ENCODE results near the gene AKAP7. TPM values are rescaled to one million over a fixed set of nuclear protein-coding genes. Genes with fewer than 3 reads are reported as not detected.

Gene AKAP7
- polyA plus RNA-seq, 2 of the 4 experiments (the other 2 are of a cell fraction) = 2.5 to 3.7 TPM

DNA sequence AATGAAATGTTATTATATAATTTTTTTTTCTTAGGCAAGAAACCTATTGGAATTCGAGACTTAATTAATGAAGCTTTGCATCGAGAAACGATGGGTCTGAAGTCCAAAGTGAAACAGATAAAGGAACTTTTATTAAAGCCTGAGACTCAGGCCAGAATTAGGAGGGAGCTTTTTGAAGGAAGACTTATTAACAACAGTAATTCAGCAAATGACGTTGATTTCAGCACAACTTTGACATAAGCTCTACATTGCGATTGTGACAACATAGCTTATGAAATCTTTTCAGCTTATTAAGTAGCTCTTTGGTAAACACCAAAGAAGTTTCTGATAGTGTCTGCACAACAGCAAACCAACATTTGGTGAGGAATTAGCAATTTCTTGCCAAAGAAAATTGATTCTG is 147.1 kb downstream of the AKAP7 start:
- H3K4me2 ChIP-seq = no peak overlapping the region
- DNase-seq (ENCODE audit: low read depth in 1 of 2, low spot score in 1 of 2) (no peak), FAIRE-seq (no peak), ATAC-seq (no peak)
- TF ChIP-seq ZFP36 (IDR thresholded peaks at IDR 0.05; ENCODE audit: borderline replicate concordance, partially characterized antibody) (no peak), ZNF302 (CRISPR knock-in tag; IDR thresholded peaks at IDR 0.05) (no peak), FOSL2 (IDR thresholded peaks at IDR 0.05) (no peak), FOSL2 (CRISPR knock-in tag; IDR thresholded peaks at IDR 0.05) (no peak), MAFK (IDR thresholded peaks at IDR 0.05; ENCODE audit: partially characterized antibody) (no peak), POLR2AphosphoS2 (conservative IDR thresholded peaks at IDR 0.05; ENCODE audit: low read length) (no peak), SMC3 (IDR thresholded peaks at IDR 0.05) (no peak), CBX8 (IDR thresholded peaks at IDR 0.05) (no peak), JUNB (IDR thresholded peaks at IDR 0.05) (no peak), EHMT2 (IDR thresholded peaks at IDR 0.05; ENCODE audit: low read depth) (no peak), NR3C1 (IDR thresholded peaks at IDR 0.05) (no peak), PHF8 (IDR thresholded peaks at IDR 0.05; ENCODE audit: borderline replicate concordance, low read depth) (no peak), ZSCAN20 (CRISPR knock-in tag; IDR thresholded peaks at IDR 0.05) (no peak), KDM1A (IDR thresholded peaks at IDR 0.05; ENCODE audit: low read depth) (no peak), CHD2 (IDR thresholded peaks at IDR 0.05; ENCODE audit: low read length, partially characterized antibody) (no peak)
- TF ChIP-seq, protein P1, sequence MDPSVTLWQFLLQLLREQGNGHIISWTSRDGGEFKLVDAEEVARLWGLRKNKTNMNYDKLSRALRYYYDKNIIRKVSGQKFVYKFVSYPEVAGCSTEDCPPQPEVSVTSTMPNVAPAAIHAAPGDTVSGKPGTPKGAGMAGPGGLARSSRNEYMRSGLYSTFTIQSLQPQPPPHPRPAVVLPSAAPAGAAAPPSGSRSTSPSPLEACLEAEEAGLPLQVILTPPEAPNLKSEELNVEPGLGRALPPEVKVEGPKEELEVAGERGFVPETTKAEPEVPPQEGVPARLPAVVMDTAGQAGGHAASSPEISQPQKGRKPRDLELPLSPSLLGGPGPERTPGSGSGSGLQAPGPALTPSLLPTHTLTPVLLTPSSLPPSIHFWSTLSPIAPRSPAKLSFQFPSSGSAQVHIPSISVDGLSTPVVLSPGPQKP (IDR thresholded peaks at IDR 0.05; ENCODE audit: low read depth, low read length) = no peak
- TF ChIP-seq, protein P2, sequence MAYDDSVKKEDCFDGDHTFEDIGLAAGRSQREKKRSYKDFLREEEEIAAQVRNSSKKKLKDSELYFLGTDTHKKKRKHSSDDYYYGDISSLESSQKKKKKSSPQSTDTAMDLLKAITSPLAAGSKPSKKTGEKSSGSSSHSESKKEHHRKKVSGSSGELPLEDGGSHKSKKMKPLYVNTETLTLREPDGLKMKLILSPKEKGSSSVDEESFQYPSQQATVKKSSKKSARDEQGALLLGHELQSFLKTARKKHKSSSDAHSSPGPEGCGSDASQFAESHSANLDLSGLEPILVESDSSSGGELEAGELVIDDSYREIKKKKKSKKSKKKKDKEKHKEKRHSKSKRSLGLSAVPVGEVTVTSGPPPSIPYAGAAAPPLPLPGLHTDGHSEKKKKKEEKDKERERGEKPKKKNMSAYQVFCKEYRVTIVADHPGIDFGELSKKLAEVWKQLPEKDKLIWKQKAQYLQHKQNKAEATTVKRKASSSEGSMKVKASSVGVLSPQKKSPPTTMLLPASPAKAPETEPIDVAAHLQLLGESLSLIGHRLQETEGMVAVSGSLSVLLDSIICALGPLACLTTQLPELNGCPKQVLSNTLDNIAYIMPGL (CRISPR knock-in tag; IDR thresholded peaks at IDR 0.05; ENCODE audit: borderline replicate concordance) = no peak
- TF ChIP-seq, protein P3, sequence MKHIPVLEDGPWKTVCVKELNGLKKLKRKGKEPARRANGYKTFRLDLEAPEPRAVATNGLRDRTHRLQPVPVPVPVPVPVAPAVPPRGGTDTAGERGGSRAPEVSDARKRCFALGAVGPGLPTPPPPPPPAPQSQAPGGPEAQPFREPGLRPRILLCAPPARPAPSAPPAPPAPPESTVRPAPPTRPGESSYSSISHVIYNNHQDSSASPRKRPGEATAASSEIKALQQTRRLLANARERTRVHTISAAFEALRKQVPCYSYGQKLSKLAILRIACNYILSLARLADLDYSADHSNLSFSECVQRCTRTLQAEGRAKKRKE (CRISPR knock-in tag; IDR thresholded peaks at IDR 0.05; ENCODE audit: low read depth) = no peak
- TF ChIP-seq, protein P4, sequence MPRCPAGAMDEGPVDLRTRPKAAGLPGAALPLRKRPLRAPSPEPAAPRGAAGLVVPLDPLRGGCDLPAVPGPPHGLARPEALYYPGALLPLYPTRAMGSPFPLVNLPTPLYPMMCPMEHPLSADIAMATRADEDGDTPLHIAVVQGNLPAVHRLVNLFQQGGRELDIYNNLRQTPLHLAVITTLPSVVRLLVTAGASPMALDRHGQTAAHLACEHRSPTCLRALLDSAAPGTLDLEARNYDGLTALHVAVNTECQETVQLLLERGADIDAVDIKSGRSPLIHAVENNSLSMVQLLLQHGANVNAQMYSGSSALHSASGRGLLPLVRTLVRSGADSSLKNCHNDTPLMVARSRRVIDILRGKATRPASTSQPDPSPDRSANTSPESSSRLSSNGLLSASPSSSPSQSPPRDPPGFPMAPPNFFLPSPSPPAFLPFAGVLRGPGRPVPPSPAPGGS (IDR thresholded peaks at IDR 0.05) = no peak
- 79% methylated on average over 5 of the region's 5 CpGs for WGBS (ENCODE audit: missing lambda C conversion rate)
- no peak overlapping the region for H3K27ac ChIP-seq
- H3K4me1 ChIP-seq = no peaks in the 10 kb centered on the region
- H3K4me3 ChIP-seq = no peak overlapping the region
- no peaks in the 10 kb centered on the region for H3K9me3 ChIP-seq
- ChIA-PET POLR2A (no interaction called here), CTCF (interaction anchor here (0.6 kb wide), 1 partner anchor 98 kb away, joined by 3 read pairs; no protein-coding TSS in a partner anchor)

DNA sequence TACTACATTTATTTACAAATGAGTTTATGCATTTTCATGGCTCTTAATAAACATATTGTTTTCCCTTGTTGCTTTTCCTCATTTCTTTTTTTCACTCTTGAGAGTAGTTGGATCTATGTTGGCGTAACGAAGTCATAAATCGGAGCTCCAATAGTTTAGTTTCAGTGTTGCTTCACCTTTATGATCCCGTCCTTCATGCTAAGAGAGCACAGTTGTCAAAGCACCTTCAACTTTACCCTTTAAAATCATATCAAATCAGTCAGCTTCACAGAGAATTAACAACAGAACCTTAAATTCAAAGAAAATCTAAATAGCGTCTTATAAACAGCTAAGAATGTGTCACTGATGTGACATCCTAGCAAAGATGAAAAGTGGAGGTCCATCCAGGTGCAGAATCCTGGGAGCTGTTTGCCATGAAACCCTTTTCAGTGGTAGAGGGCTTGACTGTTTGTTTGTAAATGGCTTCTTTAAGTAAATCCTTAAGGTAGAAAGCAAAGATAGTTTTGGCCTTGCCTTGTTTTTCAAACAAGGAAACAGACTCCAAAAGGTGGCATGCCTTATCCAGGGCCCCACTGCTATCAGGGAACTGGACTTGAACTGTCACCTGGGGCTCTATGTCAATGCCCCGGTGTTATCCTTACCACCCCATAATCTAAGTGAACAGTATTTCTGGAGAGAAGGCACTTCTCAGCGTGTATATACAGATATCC is 148.4 kb downstream of the AKAP7 start:
- Histone ChIP-seq H3K4me2 (no peak overlapping the region), H3K4me3 (no peak overlapping the region), H3K27ac (no peak overlapping the region), H3K9me3 (no peaks in the 10 kb centered on the region), H3K4me1 (no peaks in the 10 kb centered on the region)
- ChIA-PET CTCF (no interaction called here), POLR2A (no interaction called here)
- FAIRE-seq (no peak), DNase-seq (ENCODE audit: low read depth in 1 of 2, low spot score in 1 of 2) (no peak), ATAC-seq (no peak)
- TF ChIP-seq POLR2AphosphoS2 (conservative IDR thresholded peaks at IDR 0.05; ENCODE audit: low read length) = no peak
- TF ChIP-seq HOXB5 (CRISPR knock-in tag; IDR thresholded peaks at IDR 0.05) = no peak
- TF ChIP-seq RARB (CRISPR knock-in tag; IDR thresholded peaks at IDR 0.05) = no peak
- no peak for TF ChIP-seq CBX2 (IDR thresholded peaks at IDR 0.05; ENCODE audit: borderline replicate concordance, low read depth)
- TF ChIP-seq, protein P5, sequence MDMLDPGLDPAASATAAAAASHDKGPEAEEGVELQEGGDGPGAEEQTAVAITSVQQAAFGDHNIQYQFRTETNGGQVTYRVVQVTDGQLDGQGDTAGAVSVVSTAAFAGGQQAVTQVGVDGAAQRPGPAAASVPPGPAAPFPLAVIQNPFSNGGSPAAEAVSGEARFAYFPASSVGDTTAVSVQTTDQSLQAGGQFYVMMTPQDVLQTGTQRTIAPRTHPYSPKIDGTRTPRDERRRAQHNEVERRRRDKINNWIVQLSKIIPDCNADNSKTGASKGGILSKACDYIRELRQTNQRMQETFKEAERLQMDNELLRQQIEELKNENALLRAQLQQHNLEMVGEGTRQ (IDR thresholded peaks at IDR 0.05) = no peak
- TF ChIP-seq, protein P6, sequence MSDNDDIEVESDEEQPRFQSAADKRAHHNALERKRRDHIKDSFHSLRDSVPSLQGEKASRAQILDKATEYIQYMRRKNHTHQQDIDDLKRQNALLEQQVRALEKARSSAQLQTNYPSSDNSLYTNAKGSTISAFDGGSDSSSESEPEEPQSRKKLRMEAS (IDR thresholded peaks at IDR 0.05) = no peak
- no peak for TF ChIP-seq EP300 (IDR thresholded peaks at IDR 0.05)
- TF ChIP-seq ZSCAN20 (CRISPR knock-in tag; IDR thresholded peaks at IDR 0.05) = no peak
- TF ChIP-seq JUN (IDR thresholded peaks at IDR 0.05) = no peak
- no peak for TF ChIP-seq ZFP36 (IDR thresholded peaks at IDR 0.05; ENCODE audit: borderline replicate concordance, partially characterized antibody)
- TF ChIP-seq RNF2 (IDR thresholded peaks at IDR 0.05; ENCODE audit: borderline replicate concordance, low read depth) = no peak
- no peak for TF ChIP-seq NFE2L2 (conservative IDR thresholded peaks at IDR 0.05; ENCODE audit: low read length)
- 90% methylated on average over 7 of the region's 7 CpGs for WGBS (ENCODE audit: missing lambda C conversion rate)
